ENCODE measurements around the gene CLEC18C. TPM values are rescaled to one million over a fixed set of nuclear protein-coding genes. Genes with fewer than 3 reads are reported as not detected.

Gene CLEC18C
- total RNA-seq, 2 donors from 2014 or later = 1.8 TPM; not detected in 1

Small RNAs within 50 kb of the gene (small RNA-seq; reads per million reads assigned to genes)
- not detected for gene AC009060.2

Other genes starting within 250 kb of the CLEC18C start
- 1 to 10 TPM in 1 of 2 donors, under 1 TPM in 1; 0.33 to 2.1 TPM for gene CLEC18A, start 222.5 kb upstream of the CLEC18C start, total RNA-seq
- 10 to 100 TPM in 1 of 2 donors, 1 to 10 TPM in 1; 9.6 to 14.3 TPM for gene PDPR, start 59.5 kb upstream of the CLEC18C start, total RNA-seq
- gene EXOSC6, start 78.2 kb downstream of the CLEC18C start, total RNA-seq = 10 to 100 TPM; 19.2 to 21.8 TPM
- gene AARS1, start 115.7 kb downstream of the CLEC18C start, total RNA-seq = 10 to 100 TPM; 49.3 to 72.8 TPM
- gene DDX19B, start 125.4 kb downstream of the CLEC18C start, total RNA-seq = 10 to 100 TPM; 31.4 to 37.9 TPM
- gene DDX19A, start 173.1 kb downstream of the CLEC18C start, total RNA-seq = 10 to 100 TPM; 18.1 to 24.1 TPM